ENCODE data around the gene CELF2.
"Not testable (repeated sequence)": the region's sequence is repeated elsewhere in the genome, so short reads cannot be mapped to it uniquely, and the experiment has no call there.

CELF2 gene

DNA sequence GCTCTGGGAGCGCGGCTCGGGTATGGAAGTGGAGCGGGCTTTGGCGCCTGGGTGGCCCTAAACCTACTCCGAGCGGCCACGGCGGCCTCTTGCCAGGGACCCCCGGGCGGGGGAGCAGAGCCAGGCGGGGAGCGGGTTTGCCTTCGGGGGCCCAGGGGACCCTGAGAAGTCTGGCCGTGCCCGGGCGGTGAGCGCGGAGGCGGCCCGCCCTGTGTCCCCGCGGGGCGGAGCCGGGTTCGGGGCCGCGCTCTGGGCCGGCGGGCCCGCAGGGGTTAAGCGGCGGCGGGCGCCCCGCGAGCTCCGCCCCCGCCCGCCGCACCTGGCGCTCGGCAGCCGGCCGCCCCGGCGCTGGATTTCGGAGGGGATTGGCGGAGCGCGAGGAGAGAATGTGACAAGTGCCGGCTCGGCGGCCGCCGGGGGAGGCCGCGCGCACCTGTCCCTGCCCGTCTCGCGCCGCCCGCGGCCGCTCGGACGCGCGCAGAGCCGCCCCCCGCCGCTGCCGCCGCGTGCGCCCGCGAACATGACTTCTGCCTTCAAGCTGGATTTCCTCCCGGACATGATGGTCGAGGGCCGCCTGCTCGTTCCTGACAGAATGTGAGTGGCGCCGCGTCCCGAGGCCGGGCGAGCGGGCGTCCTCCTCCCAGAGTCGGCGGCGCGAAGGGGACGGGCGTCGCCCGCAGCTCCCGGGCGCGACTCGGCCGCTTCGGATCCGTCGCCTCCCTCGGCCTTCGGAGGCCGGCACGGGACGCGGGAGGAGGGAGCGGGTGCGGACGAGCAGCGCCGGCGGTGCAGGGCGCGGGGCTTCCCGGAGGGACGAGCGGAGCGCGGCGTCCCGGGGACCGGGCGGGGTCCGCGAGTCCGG, at the start of gene CELF2:
Gene CELF2 (plus strand): TSS at position 303 of the 862 bp plus-strand sequence. CDS start 218 bp downstream, at position 521.
- no peak for DNase-seq (ENCODE audit: low spot score)

DNA sequence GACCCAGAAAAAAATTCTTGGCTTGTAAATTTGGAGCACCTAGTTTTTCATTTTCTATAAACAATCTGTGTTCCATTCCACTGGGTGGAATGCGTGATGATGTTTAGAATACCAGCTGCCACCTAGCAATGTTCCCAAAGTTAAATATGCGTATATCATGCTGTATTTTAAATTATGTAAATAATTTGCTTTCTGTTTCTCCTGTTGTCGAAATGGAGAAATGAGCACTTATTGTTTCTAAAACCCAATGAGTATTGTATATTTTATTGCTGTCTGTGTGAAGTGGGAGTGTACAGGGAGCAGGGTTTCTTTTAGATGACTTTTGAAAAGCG, 49.4 kb upstream of the CELF2 start:
- no peak for DNase-seq (ENCODE audit: low spot score)

DNA sequence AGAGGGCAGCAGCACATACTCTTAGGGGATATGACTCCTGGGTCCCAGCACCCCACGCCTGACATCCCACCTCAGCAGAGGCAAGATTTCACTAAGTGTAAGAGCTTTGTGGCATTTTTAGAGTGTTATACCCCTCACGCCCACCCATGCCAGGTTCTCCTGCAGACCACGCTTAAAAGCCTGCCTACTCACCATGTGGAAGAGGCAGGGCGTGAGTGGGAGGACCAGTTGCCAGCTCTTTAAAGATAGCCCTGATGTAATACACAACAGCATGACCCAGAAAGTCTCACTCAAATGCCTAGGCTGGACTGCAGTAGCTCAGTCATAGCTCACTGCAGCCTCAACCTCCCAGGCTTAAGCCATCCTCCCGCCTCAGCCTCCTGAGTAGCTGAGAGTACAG, 44.4 kb upstream of the CELF2 start:
- peak; percentile 35 for DNase-seq (ENCODE audit: low spot score)

DNA sequence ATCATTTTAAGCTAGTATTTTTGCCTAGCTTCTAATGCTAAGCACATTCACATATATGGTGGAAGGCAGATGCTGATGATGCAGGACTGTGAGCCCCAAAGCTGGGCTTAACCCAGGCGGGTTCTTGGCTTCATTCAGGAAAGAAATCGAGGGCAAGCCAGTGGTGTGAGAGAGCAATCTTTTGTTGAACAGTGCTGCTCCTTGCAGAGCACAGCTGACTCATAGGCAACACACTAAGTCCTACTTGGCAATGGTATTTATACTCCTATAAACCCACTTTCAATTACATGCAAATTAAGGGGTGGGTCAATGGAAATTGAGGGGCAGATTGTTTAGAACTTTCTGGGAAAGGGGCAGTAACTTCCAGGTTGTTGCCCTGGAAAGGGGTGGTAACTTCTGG, 42.0 kb upstream of the CELF2 start:
- DNase-seq (ENCODE audit: low spot score) = no peak

DNA sequence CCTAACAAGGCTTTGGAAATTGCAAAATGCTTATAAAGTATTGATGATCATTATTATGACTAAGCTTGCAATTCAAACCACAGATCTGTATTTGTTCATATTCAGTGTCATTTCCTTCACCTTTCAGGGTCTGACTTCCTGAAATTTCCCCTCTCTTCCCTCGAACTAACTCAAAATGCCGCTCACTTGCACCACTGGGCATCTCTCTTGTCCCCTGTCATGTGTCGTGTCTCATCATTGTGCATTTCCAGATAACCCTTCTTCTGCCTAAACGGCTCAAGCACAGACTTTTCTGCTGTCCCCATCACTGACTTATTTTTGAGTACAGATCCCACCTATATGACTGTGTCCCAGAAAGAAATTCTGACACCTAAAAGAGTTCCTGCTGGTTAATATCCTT, 41.0 kb upstream of the CELF2 start:
- no peak for DNase-seq (ENCODE audit: low spot score)

DNA sequence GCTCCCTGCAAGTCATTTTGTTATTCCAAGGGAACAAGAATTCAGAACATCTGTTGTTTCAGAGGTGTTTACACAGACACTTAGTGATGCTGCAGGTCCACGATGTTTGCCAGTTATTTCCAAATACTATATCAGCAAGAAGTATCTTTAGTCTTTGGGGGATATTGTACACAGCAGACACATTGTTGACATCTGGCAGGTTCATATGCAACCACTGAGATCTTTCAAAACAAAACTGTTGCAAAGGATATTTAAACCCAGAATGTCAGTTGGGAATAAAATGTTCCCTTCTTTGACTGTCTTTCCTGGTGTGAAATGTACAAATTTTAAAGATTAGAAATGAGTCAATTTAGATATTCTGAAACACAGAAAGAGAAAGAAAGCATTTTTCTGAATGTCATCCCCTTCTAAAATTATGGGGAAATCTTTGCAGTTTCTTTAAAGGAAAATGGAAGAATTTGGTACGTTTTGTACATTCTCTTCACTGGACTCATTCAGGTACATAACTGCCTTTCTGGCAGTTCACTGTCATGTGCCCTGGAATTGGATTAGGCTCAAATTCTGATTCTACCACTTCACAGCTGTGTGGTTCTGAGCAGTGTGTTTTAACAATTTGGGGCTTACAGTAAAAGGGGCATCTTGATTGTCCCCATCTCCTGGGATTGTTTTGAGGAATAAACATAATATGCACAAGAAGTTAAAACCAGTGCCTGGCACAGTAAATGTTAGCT, 40.3 kb upstream of the CELF2 start:
- DNase-seq (ENCODE audit: low spot score) = peak; percentile 17

DNA sequence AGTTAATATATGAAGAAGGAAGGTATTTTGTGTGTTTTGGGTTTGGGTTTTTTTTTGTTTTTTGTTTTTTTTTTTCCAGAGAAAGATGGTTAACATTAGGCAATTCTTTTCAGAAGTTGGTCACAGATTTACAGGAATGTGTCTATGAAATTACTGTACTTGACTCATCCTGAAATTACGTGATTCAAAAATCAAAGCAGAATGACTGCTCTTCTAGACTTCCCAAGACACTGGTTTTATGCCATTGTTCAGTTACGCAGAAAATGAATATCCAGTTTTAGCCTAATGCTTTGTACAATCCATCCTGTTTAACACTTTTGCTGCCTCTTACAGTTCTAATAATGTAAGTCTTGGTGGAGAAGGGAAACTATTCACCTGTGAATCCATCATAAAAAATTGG, 39.7 kb upstream of the CELF2 start:
- no peak for DNase-seq (ENCODE audit: low spot score)

DNA sequence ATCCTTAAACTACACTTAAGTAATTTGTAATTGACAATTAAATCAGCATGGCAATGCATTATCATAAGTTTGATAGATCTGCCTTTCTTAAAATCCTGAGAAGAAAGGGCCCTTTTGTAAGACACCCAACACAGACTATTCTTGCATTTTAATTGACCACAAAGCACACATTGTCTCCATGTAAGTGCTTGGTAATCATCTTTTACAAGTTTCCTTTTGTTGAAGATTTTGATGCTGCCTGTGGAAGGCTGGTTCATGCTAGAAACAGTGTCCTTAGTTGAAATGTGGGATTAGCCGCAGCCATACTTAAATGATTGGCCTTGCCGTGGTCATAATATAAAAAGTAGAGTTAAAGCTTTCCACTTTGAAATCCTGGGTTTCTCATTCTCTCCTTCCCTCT, 32.3 kb upstream of the CELF2 start:
- DNase-seq (ENCODE audit: low spot score) = no peak

DNA sequence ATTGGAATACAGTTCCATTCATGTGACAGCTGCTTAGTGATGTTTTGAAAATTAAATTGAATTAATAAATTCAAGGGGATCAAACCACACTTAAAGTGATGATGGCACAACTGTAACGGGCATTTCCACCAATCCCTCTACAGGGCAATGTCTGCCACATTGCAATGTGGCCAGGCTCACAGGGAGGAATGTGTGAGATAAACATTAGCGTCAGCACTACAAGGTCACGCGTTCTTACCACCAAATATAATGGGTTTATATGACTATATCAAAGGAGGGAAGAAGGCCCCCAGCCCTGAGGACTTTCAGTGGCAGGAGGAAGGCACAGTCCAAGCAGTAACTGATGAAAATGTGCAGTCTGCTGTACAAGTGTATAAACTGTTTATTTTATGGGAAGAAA, 31.1 kb upstream of the CELF2 start:
- no peak for DNase-seq (ENCODE audit: low spot score)

DNA sequence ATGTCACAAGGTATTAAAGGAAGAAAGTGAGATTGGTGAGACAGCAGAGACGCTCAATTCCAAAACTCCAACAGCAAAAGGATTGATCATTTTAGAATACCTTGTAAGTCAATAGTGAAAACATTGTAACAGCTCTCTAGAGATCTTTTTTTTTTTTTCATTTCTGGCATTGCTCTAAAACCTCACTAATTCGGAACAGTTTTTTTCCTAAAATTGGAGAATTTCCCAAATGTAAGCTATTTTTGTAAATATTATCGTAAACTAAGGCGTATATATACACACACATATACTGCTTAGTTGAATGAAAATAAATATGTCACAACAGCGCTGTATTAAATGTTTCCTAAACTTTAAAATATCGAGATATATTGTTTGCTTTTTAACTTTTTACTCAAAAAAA, 30.6 kb upstream of the CELF2 start:
- DNase-seq (ENCODE audit: low spot score) = no peak

DNA sequence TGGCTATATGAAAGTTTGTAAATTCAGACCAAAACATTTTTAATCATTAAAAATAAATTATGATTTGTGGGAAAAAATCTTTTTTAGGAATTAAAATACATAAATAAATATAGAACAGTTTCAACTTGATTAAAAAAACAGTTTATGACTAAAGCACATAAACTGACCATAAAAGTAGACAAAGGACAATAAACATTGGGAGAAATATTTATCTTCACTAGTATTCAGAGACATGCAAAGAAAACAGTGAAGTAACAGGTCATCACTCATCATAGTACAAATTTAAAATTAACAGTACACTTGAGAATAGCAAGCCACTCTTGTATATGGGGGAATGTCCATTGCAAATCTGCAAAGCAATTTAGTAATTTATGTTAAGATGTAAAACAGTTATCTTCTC, 28.0 kb upstream of the CELF2 start:
- DNase-seq (ENCODE audit: low spot score) = no peak

DNA sequence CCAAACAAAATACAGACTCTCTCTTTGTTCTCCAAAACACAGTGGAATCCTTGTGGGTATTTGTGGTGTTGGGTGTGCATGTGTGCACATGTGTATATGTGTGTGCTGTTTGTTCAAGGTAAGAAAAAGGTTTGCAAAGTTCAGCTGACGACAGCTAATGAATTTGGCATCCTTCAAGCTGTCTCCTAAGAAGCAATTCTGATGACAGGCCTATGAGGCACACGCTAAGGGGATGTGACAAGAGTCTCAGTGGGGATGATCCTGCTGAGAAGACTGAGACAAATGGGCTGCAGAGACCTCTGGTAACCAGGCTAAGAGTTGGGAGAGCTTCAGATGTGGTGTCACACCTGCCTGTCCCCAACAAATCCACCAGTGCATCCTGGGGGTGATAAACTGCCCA, 26.5 kb upstream of the CELF2 start:
- no peak for DNase-seq (ENCODE audit: low spot score)

DNA sequence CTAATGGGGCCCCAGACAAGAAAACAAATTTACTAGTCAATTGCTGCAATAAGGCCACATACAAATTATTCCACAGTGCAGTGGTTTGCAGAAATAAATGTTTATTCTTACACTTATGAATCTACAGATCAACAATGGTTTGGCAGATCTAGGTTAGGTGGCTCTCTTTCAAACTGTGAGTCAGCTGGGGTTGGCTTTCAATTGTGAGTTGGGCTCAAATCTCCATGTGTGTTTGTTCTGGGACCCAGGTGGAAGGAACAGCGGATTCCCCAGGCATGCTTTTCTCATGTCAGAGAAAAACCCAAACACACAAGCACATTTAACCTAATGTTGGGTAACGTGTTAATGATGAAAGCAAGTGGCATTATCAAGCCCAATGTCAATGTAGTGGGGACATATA, 25.6 kb upstream of the CELF2 start:
- no peak for DNase-seq (ENCODE audit: low spot score)

DNA sequence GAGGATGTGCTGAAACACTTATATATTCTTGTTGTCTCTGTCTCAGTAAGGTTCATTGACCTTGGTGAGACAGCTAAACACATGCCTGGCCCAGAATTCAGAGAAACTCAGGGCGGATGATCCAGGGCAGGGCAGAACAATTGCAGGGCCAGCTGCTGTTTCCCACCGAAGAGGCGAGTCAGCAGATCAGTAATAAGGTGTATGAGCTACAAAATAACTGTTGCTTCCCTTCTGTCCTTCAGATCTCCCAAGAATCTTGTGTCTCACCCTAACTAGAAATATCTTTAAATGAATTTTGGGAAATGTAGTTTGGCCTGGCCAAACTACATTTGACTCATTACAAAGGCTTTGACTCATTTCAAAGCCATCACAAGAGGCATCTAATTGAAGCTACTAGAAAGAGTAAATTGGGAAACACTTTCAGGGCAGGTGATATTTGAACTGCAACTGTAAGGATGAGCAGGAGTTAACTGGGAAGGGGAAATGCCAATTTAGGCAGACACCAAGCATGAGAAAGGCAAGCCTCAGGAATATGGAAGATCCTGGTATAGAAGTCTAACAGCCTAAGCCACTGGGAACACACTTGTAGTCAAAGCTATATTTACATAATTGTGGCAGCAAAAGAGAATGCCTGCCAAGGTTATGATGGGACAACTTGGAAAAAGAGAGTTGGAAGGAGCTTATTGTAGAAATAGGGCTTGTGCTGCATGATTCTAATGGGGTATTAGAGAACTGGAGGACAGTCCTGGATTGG, 24.5 kb upstream of the CELF2 start:
- DNase-seq (ENCODE audit: low spot score) = no peak

DNA sequence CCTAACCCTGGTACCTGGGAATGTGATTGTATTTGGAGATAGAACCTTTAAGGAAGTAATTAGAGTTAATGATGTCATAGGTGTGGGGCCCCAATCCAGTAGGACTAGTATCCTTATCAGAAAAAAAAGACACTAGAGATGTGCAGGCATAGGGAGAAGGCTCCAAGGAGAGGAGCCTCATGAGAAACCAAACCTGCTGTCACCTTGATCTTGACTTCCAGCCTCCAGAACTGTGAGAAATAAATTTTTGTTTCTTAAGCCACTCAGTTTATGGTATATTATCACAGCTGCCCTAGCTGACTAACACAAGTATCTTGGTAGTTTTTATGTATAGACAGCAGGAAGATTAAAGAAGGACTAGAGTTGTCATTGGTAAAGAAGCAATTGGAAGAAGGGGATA, 23.9 kb upstream of the CELF2 start:
- no peak for DNase-seq (ENCODE audit: low spot score)

DNA sequence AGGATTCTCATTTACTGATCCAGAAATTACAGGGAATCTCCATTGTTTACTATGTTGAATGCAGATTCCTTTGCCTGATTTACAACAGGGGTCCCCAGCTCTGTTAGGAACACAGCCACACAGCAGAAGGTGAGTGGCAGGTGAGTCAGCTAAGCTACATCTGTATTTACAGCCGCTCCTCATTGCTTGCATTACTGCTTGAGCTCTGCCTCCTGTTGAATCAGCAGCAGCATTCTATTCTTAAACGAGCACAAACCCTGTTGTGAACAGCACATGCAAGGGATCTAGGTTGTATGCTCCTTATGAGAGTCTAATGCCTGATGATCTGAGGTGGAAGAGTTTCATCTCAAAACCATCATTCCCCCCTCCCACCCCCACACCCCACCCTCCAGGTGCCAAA, 23.3 kb upstream of the CELF2 start:
- DNase-seq (ENCODE audit: low spot score) = no peak

DNA sequence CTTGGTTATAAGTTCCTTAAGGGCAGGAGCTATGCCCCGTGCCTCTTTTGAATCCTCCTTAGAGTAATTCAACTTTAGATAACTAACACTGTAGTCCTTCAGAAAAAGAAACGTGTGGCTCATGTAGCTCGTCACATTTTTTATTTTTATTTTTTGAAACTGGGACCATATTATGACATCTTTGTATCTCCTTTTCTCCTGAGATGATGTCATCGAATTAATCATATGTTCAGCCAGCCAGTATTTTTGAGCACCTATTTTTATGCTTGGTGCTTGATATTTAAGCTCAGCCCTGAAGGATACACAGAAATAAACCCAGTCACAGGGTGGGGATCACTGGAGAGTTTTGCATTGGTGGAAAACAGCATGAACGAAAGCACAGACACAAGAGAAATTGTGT, 22.6 kb upstream of the CELF2 start:
- DNase-seq (ENCODE audit: low spot score) = no peak

DNA sequence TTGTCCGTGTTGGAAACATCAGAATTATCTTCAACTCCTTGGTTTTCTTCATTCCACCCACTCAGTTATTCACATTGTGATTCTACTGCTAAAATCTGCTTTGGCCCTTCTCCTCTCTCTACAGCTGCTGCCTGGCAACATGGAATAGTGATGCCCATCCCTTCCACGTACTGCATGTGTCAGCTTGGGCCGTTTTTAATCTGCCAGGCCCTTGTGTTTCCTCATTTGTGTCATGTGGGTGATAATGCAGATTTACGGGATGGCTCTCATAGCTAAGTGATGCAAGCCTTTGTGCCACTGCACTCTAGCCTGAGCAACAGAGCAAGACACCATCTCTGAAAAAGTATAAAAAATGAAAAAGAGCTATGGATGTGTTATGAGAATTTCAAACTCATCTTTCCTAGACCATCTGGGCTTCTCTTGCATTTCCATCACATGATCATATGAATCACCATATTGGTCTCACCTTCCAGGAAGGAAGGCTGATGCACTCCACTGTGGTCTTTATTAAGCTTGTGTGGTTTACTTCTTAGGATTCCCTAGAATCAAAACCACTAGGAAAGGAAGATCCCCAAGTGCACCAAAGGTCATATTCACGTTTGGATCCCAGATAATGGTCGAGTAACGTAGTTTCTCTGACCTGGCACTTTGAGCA, 20.6 kb upstream of the CELF2 start:
- DNase-seq (ENCODE audit: low spot score) = no peak

DNA sequence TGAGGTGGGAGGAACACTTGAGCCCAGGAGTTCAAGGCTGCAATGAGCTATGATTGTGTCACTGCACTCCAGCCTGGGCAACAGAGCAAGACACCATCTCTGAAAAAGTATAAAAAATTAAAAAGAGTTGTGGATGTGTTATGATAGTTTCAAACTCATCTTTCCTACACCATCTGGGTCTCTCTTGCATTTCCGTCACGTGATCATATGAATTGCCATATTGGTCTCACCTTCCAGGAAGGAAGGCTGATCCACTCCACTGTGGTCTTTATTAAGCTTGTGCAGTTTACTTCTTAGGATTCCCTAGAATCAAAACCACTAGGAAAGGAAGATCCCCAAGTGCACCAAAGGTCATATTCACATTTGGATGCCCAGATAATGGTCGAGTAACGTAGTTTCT, 18.2 kb upstream of the CELF2 start:
- DNase-seq (ENCODE audit: low spot score) = not testable (repeated sequence)

DNA sequence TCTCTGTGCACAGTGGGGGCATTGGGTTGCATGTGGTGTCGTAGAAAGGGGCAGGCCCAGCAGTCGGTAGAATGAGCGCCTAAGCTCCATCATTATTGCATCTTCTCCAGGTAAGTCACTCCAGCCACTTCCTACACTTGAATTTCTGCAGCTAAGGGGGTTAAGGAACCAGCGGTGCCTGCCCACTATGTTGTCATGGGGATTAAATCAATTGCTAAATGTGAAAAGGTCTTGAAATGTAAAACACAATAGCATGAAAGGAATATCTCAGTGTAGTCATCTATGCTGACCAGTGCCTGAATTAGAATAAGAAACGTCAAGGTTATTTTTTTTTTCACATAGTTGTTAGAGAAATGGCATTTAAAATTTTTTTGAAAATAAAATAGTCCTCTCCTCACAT, 15.2 kb upstream of the CELF2 start:
- DNase-seq (ENCODE audit: low spot score) = no peak

DNA sequence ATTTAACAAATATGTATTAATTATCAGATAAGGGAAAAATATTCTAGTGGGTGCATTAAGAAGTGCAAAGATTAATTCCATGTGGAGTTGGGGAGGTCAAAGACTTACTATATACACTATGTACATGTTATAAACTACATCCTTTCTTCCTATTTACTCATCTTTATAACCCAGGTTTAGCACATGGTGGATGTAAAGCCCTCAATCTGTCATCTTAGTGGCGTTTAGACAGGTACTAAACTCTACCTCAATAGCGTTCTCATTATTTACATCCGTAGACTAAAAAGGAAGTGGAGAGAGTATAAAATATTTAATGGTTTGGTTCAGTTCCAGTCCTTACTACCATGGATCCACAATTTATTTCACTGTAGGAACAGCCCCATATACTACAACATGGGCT, 14.8 kb upstream of the CELF2 start:
- DNase-seq (ENCODE audit: low spot score) = no peak

DNA sequence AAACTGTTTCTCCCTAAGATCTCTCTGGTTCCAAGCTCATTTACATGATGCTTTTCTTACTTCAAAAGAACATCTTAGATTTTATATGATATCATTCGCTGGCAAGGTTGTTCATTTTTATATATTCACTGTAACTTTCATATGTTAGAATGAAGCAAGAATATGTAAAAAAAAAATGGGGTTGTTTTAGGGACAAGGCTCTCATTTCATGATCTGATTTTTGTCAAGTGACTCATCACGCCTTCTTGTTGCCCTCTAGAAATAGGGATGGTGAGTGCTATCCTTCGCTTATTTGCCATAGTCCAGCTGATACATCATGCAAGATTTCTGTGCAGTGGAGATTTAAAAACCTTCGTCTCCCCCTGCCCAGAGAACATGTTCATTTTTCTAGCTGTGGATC, 14.0 kb upstream of the CELF2 start:
- no peak for DNase-seq (ENCODE audit: low spot score)

Measured in Ammon's horn (tissue), 1 donor.